ENCODE data around the gene PGM2.

Gene PGM2

GRCh38 chr4:37904824-37905223, 78.3 kb downstream of the PGM2 start:
- TF ChIP-seq EP300 (IDR thresholded peaks at IDR 0.05; ENCODE audit: borderline replicate concordance) (no peak), RAD21 (IDR thresholded peaks at IDR 0.05; ENCODE audit: low read depth) (no peak), EGR1 (IDR thresholded peaks at IDR 0.05) (no peak), TAF1 (IDR thresholded peaks at IDR 0.05; ENCODE audit: low read depth) (no peak), TCF12 (IDR thresholded peaks at IDR 0.05; ENCODE audit: low read depth) (no peak), CREB1 (IDR thresholded peaks at IDR 0.05; ENCODE audit: low read depth) (no peak), NFIC (IDR thresholded peaks at IDR 0.05) (no peak), FOXM1 (IDR thresholded peaks at IDR 0.05; ENCODE audit: borderline replicate concordance, low read depth) (no peak), USF1 (IDR thresholded peaks at IDR 0.05) (no peak), ZBTB7A (IDR thresholded peaks at IDR 0.05; ENCODE audit: low read depth) (no peak), YY1 (IDR thresholded peaks at IDR 0.05; ENCODE audit: low read depth) (no peak), CEBPB (IDR thresholded peaks at IDR 0.05) (no peak), REST (IDR thresholded peaks at IDR 0.05; ENCODE audit: low read depth) (no peak), MAX (IDR thresholded peaks at IDR 0.05) (no peak), TEAD4 (IDR thresholded peaks at IDR 0.05) (no peak)

- TF ChIP-seq USF1 (IDR thresholded peaks at IDR 0.05) (no peak), REST (IDR thresholded peaks at IDR 0.05; ENCODE audit: low read depth) (no peak), FOXM1 (IDR thresholded peaks at IDR 0.05; ENCODE audit: borderline replicate concordance, low read depth) (no peak), ZBTB7A (IDR thresholded peaks at IDR 0.05; ENCODE audit: low read depth) (no peak), EGR1 (IDR thresholded peaks at IDR 0.05) (no peak), CEBPB (IDR thresholded peaks at IDR 0.05) (no peak), NFIC (IDR thresholded peaks at IDR 0.05) (no peak), CREB1 (IDR thresholded peaks at IDR 0.05; ENCODE audit: low read depth) (no peak), TAF1 (IDR thresholded peaks at IDR 0.05; ENCODE audit: low read depth) (no peak), TCF12 (IDR thresholded peaks at IDR 0.05; ENCODE audit: low read depth) (no peak), TEAD4 (IDR thresholded peaks at IDR 0.05) (no peak), MAX (IDR thresholded peaks at IDR 0.05) (no peak), YY1 (IDR thresholded peaks at IDR 0.05; ENCODE audit: low read depth) (no peak), RAD21 (IDR thresholded peaks at IDR 0.05; ENCODE audit: low read depth) (no peak)
Measured at GRCh38 chr4:37905533-37906169, 79.2 kb downstream of the PGM2 start.

- no peak for TF ChIP-seq NFIC (IDR thresholded peaks at IDR 0.05)
Measured at GRCh38 chr4:37908488-37909331, 82.2 kb downstream of the PGM2 start.

GRCh38 chr4:37909332-37910090, 83.0 kb downstream of the PGM2 start:
- TF ChIP-seq NFIC (IDR thresholded peaks at IDR 0.05) (no peak), FOXM1 (IDR thresholded peaks at IDR 0.05; ENCODE audit: borderline replicate concordance, low read depth) (no peak), MAX (IDR thresholded peaks at IDR 0.05) (no peak)

- TF ChIP-seq EGR1 (IDR thresholded peaks at IDR 0.05) (no peak), TCF12 (IDR thresholded peaks at IDR 0.05; ENCODE audit: low read depth) (no peak), FOXM1 (IDR thresholded peaks at IDR 0.05; ENCODE audit: borderline replicate concordance, low read depth) (no peak), REST (IDR thresholded peaks at IDR 0.05; ENCODE audit: low read depth) (no peak), RAD21 (IDR thresholded peaks at IDR 0.05; ENCODE audit: low read depth) (no peak), YY1 (IDR thresholded peaks at IDR 0.05; ENCODE audit: low read depth) (no peak), EP300 (IDR thresholded peaks at IDR 0.05; ENCODE audit: borderline replicate concordance) (no peak), MAX (IDR thresholded peaks at IDR 0.05) (no peak), USF1 (IDR thresholded peaks at IDR 0.05) (no peak), CEBPB (IDR thresholded peaks at IDR 0.05) (no peak), NFIC (IDR thresholded peaks at IDR 0.05) (no peak), CREB1 (IDR thresholded peaks at IDR 0.05; ENCODE audit: low read depth) (no peak)
Measured at GRCh38 chr4:37910091-37910486, 83.6 kb downstream of the PGM2 start.
